Body of pancreas (tissue), 4 donors: ENCODE measurements around the gene HOMER2.

Experiments
- POLR2A ChIP-seq, 3 donors: fragments of 450-650 bp; IDR thresholded peaks; one replicate each; pipeline ENCODE4 v1.6.1; 2016; ENCODE audit warnings: antibody characterized with exemption in 3 of 3, mild to moderate bottlenecking in 2 of 3
- TF ChIP-seq, protein P1 (sequence below), 7 experiments: fragments of 450-650 bp in 4 of 7; fragments of 200-600 bp in 3 of 7; sonication (generic) in 3 of 7; IDR thresholded peaks; one replicate each; pipeline ENCODE4 v1.5.1; 2016 to 2019; ENCODE audit warnings: antibody characterized with exemption in 7 of 7

GRCh38 chr15:82898961-82899360, 53.6 kb downstream of the HOMER2 start:
- TF ChIP-seq, protein P1, sequence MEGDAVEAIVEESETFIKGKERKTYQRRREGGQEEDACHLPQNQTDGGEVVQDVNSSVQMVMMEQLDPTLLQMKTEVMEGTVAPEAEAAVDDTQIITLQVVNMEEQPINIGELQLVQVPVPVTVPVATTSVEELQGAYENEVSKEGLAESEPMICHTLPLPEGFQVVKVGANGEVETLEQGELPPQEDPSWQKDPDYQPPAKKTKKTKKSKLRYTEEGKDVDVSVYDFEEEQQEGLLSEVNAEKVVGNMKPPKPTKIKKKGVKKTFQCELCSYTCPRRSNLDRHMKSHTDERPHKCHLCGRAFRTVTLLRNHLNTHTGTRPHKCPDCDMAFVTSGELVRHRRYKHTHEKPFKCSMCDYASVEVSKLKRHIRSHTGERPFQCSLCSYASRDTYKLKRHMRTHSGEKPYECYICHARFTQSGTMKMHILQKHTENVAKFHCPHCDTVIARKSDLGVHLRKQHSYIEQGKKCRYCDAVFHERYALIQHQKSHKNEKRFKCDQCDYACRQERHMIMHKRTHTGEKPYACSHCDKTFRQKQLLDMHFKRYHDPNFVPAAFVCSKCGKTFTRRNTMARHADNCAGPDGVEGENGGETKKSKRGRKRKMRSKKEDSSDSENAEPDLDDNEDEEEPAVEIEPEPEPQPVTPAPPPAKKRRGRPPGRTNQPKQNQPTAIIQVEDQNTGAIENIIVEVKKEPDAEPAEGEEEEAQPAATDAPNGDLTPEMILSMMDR (IDR thresholded peaks at IDR 0.05), result no peak
- no peak for TF ChIP-seq POLR2A (IDR thresholded peaks at IDR 0.05)
